Stimulated activated memory B cell treated with anti-CD40 and anti-IgM and Interleukin-4, amounts not matched to agents 10 μg/mL and 1 μg/mL and 100 μg/mL, for 72 hours (primary cell): ENCODE results near the gene CTBP2.
"Not testable (repeated sequence)": the region's sequence is repeated elsewhere in the genome, so short reads cannot be mapped to it uniquely, and the experiment has no call there.

ENCODE experiments used
- ATAC-seq: fragments of 150-1000 bp; cut with Tn5 transposase; 2 replicates; pipeline ENCODE4 v1.10.0; 2021
- H3K27ac Mint-ChIP-seq: one replicate; pipeline ENCODE4 v1.8.0; 2022; ENCODE audit warnings: mild to moderate bottlenecking, mixed read lengths
- H3K27me3 Mint-ChIP-seq: one replicate; pipeline ENCODE4 v1.8.0; 2022; ENCODE audit warnings: mixed read lengths
- H3K36me3 Mint-ChIP-seq: one replicate; pipeline ENCODE4 v1.8.0; 2022; ENCODE audit warnings: mixed read lengths
- H3K4me1 Mint-ChIP-seq: one replicate; pipeline ENCODE4 v1.8.0; 2022; ENCODE audit warnings: mixed read lengths
- H3K4me3 Mint-ChIP-seq: one replicate; pipeline ENCODE4 v1.8.0; 2022; ENCODE audit warnings: mild to moderate bottlenecking, moderate library complexity, mixed read lengths
- H3K9me3 Mint-ChIP-seq: one replicate; pipeline ENCODE4 v1.8.0; 2022; ENCODE audit warnings: mixed read lengths

Gene CTBP2

DNA sequence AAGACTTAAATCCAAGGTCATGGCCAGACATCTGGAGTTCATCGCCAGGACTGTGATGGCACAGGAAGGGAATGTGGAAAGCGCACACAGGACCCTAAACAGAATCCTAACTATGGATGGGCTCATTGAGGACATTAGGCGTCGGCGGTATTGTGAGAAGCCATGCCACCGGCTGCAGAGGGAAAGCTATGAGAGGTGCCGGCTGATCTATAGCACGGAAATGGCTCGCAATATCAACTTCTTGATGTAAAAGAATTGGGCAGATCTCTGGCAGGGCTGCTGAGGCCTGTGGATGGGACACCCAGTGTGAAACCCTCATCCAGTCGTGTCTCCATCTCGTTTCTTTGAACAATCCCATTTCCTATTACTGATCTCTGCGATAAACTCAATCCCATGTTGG lies 6.3 kb upstream of the CTBP2 start:
- Mint-ChIP-seq H3K4me3 (no peak overlapping the region), H3K4me1 (no peaks in the 10 kb centered on the region), H3K9me3 (no peaks in the 10 kb centered on the region), H3K27ac (no peak overlapping the region), H3K27me3 (peaks cover 39% of the 10 kb centered on the region), H3K36me3 (no peaks in the 10 kb centered on the region)
- no peak for ATAC-seq

DNA sequence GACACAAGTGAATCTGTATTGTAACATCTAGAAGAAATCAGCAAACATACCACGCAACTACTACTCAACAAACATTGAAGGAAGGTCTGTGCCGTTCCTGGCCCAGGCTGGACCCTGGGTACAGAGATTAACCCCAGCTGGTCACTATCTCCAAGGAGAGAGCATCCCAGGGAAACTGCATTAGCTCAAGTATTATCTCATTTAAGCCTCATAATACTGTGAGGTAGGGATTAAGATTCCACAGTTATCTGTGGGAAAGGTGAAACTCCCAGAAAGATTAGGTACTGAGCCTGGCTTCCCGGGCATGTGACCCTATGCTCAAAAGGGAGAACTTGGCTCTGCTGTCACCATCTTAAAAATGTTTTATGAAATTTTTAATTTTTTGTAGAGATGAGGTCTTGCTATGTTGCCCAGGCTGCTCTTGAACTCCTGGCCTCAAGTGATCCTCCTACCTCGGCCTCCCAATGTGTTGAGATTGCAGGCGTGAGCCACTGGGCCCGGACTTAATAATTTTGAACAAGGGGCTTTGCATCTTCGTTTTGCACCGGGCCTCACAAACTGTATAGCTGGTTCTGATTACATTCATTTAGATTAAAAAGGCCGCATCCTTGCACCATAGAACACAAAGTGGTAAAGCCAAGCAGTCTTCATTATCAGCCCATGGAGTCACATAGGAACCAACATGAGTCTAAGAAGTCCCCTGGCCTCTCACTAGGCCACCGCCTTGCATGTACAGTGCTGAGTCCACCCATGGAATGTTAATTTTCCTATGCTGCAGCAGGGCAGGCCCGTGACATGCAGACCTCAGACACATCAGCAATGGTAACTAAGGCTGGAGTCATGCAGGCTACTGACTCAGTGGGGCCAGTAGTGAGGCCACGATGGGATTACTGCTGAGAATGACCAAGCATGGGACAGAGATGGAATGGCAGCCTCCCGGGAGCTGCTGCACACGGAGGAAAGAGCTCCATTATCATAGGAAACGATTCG lies 5.5 kb upstream of the CTBP2 start:
- no peak overlapping the region for H3K27ac Mint-ChIP-seq
- H3K4me3 Mint-ChIP-seq = no peak overlapping the region

DNA sequence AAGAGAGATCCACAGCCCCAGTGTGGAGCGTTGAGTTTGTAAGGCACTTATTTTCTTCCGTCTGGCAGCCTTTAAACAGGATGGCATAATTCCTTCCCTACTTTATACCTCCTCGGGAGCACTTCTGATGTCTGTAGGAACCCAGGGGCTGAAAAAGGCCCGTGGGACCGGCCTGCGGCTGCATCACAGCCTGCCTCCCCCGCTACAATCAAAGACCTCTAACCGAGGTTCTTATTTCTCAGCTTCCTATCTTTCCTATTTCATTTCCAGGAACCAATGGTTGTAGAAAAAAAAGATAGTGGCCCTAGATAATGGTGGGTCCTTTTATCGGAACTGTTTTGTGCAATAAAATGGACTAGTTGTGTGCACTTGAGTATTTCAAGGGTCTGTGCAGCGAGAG lies 4.1 kb upstream of the CTBP2 start:
- Mint-ChIP-seq H3K27ac (no peak overlapping the region), H3K27me3 (peaks cover 33% of the 10 kb centered on the region), H3K4me3 (no peak overlapping the region), H3K9me3 (no peaks in the 10 kb centered on the region), H3K4me1 (no peaks in the 10 kb centered on the region), H3K36me3 (no peaks in the 10 kb centered on the region)
- ATAC-seq = no peak

More for the DNA sequence above, 5.5 kb upstream of the CTBP2 start:
- H3K27me3 Mint-ChIP-seq = peaks cover 46% of the 10 kb centered on the region
- no peaks in the 10 kb centered on the region for H3K36me3 Mint-ChIP-seq
- H3K4me1 Mint-ChIP-seq = no peaks in the 10 kb centered on the region
- no peak for ATAC-seq
- H3K9me3 Mint-ChIP-seq = no peaks in the 10 kb centered on the region

DNA sequence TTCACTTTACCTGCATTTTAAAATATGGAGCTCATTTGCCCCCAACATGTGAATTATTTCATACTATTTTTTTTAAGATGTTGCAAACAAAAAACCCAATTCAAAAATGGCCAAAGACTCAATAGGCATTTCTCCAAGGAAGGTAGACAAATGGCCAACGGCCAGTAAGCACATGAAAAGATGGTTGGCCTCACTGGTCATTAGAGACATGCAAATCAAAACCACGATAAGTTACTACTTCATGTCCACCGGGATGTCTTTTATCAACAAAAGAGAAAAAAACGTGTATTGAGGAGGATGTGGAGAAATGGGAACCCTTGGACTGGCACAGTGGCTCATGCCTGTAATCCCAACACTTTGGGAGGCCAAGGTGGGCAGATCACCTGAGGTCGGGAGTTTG lies 3.4 kb upstream of the CTBP2 start:
- no peak for ATAC-seq
- H3K27me3 Mint-ChIP-seq = peaks cover 33% of the 10 kb centered on the region
- no peaks in the 10 kb centered on the region for H3K9me3 Mint-ChIP-seq
- H3K4me1 Mint-ChIP-seq = no peaks in the 10 kb centered on the region
- H3K36me3 Mint-ChIP-seq = no peaks in the 10 kb centered on the region
- no peak overlapping the region for H3K27ac Mint-ChIP-seq
- no peak overlapping the region for H3K4me3 Mint-ChIP-seq

DNA sequence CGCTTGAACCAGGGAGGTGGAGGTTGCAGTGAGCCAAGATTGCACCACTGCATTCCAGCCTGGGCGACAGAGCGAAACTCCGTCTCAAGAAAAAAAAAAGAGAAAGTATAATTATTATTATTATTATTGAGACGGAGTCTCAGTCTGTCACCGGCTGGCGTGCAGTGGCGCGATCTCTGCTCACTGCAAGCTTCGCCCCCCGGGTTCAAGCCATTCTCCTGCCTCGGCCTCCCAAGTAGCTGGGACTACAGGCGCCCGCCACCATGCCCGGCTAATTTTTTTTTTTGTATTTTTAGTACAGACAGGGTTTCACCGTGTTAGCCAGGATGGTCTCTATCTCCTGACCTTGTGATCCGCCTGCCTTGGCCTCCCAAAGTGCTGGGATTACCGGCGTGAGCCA lies 2.9 kb upstream of the CTBP2 start:
- not testable (repeated sequence) for H3K4me3 Mint-ChIP-seq, H3K27ac Mint-ChIP-seq, H3K9me3 Mint-ChIP-seq, H3K4me1 Mint-ChIP-seq, H3K36me3 Mint-ChIP-seq, ATAC-seq
- H3K27me3 Mint-ChIP-seq = peaks cover 38% of the 10 kb centered on the region

DNA sequence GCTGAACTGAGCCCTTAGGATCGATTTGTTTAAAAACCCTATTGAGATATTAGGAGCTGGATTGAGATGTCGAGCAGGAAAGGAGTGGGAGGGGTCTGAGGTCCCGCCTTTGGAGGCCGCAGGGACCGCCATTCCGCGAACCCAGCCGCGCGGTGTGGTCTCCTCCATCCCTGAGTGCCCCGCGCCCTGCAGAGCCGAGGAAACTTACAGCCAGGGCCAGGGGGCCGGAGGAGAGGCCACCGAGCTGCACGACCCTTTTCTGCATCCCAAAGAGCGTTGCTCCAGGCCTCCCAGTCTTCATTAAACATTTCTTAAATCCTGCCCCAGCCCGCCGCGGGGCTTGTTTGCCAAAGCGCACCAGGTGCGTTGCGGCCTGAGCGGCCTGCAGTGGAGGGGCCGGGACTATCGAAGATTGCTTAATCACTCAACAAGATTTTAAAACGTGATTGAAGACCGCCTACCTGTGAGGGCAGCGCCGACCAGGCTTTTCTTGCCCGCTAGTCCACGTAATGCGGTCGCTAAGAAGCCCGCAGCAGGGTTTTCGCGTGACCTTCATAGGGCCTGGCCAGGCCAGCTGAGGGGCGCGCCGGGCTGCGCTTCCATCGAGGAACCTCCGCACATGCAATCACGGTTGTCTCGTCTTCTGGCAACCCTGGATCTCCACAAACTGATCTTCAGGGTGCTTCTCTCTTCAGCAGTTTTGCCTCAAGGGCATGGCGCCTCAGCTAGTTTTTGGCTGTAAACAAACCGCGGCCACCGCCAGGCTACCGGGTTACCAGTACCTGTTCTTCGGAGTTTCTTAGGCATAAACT lies 2.0 kb upstream of the CTBP2 start:
- no peaks in the 10 kb centered on the region for H3K36me3 Mint-ChIP-seq
- H3K9me3 Mint-ChIP-seq = no peaks in the 10 kb centered on the region
- peaks cover 48% of the 10 kb centered on the region for H3K27me3 Mint-ChIP-seq
- no peak for ATAC-seq
- no peak overlapping the region for H3K4me3 Mint-ChIP-seq
- H3K4me1 Mint-ChIP-seq = peaks cover 6% of the 10 kb centered on the region
- H3K27ac Mint-ChIP-seq = no peak overlapping the region

DNA sequence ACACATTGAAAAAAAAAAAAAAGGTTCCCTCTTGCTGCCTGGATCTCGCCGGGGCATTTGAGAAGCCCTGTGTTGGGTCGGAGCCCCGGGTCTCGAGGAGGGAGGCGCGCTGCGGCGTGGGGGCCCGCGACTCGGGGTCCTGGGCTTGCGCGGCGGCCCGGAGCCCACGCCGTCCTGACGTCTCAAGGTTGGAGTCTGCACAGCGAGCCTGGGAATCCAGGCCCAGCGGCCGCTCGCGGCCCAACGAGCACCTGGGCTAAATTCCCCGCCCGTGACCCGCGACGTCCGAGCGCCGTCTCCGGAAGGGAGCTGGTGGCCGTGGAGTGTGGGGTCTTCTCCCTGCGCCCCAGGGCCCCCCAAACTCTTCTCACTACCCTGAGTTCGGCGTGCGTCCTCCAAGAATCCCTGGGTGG lies 1.4 kb upstream of the CTBP2 start:
- Mint-ChIP-seq H3K4me3 (peak overlapping the region; percentile 71), H3K27me3 (peaks cover 54% of the 10 kb centered on the region), H3K27ac (no peak overlapping the region), H3K4me1 (peaks cover 6% of the 10 kb centered on the region), H3K9me3 (no peaks in the 10 kb centered on the region), H3K36me3 (no peaks in the 10 kb centered on the region)
- no peak for ATAC-seq

DNA sequence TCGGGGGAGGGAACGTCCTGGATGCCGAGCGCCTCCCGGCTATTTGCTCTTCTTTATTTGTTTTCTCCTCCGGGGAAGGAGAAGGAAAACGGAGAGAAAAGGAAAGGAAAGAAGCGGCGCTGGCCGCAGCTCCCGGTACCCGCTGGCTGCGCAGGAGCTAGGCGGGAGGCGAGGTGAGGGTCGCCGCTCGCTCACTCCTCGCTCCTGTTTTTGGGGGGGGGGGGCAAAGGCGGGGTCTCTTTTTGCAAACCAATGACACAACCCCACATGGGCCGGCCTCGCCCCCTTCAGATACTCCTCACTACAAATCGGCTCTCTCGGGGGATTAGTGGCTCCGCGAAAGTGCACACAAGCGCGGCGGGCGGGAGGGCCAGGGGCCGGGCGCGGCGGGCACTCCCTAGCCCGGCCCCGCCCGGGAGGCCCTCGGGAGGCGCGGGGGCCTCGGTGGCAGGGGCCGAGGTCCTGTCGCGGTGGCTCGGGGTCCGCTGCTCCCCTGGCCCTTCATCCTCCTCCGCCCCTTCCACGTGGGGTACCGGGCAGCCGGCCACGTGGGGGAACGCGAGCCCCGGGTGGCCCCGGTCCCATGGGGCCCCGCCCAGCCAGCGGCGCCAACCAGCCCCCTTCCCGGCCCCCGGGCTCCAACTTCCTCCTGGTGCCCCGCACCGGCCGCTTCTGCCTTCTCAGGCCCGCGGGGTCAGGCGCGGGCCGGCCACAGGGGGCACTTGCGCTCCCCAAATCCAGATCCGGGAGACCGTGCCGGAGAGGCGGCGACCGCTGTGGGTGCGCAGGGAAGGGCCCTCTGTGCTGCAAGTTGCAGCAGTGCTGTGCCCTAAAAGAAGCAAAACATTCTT lies 718 bp upstream of the CTBP2 start:
- H3K4me3 Mint-ChIP-seq = peak overlapping the region; percentile 71
- peak; percentile 52 for ATAC-seq
- H3K27ac Mint-ChIP-seq = no peak overlapping the region
- H3K36me3 Mint-ChIP-seq = no peaks in the 10 kb centered on the region
- no peaks in the 10 kb centered on the region for H3K9me3 Mint-ChIP-seq
- H3K4me1 Mint-ChIP-seq = peaks cover 6% of the 10 kb centered on the region
- H3K27me3 Mint-ChIP-seq = peaks cover 60% of the 10 kb centered on the region

DNA sequence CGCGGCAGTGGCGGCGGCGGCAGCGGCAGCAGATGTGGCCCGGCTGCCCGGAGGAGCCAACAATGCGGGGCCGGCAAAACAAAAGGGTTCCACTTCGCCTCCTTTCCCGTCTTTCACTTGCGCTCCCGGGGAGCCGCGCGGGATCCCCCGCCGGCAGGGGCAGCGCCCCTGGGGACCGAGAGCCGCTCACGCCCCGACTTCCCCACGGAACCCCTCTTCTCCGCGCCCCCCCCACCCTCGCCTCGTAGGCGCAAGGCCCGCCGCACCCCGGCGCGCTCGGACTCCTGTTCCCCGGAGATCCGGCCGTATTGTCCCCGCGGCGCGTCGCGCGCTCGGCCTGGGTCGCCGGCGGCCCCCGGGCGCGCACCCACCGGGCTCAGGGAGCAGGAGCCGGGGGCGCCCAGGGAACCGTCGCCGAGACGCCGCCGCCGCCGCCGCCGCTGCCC lies 854 bp downstream of the CTBP2 start:
- ATAC-seq = no peak
- Mint-ChIP-seq H3K36me3 (no peaks in the 10 kb centered on the region), H3K4me1 (peaks cover 6% of the 10 kb centered on the region), H3K27me3 (peaks cover 73% of the 10 kb centered on the region), H3K27ac (no peak overlapping the region), H3K4me3 (no peak overlapping the region), H3K9me3 (no peaks in the 10 kb centered on the region)

DNA sequence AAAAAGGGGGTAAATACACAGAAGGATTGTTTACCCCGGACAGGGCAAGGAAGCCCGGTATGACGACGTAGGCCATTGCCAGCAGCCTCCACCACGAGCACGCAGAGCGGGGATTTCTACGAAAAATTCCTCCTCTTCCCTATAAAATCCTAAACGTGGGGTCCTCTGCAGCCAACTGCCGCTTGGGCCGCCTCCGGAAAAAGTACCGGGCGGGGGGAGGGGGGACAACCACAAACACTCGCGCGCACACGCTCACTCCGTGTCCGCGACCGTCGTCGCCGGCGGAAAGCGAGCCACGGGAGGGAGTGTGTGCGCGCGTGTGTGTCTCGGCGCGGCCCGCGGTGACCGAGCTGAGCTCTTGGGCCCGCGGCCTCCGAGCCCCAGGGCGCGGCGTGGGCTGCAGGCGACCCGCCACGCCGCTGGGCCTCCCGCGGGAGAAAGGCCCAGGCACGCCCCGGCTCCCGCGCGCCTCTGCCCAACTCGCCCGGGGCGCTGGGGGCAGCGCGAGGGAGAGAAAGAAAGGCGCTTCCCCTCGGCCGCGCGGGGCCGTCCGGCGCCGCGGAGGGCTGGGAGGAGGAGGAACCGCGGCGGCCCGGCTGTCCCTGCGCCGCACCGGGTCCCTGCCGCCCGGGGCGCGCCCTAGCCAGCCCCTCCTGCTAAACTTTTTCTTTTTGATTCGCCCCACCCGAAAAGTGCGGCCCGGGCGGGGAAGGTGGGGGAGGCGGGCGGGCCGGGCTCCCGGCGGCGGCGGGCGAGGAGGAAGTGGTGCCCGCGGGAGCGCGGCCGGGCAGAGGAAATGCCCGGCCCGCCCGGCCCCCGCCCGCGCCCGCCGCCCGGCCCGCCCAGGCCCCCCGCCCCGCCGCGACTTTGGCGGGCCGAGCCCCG lies 1.5 kb downstream of the CTBP2 start:
- peak; percentile 50 for ATAC-seq
- peaks cover 74% of the 10 kb centered on the region for H3K27me3 Mint-ChIP-seq
- no peaks in the 10 kb centered on the region for H3K9me3 Mint-ChIP-seq
- H3K36me3 Mint-ChIP-seq = no peaks in the 10 kb centered on the region
- peak overlapping the region; percentile 54 for H3K4me3 Mint-ChIP-seq
- H3K27ac Mint-ChIP-seq = no peak overlapping the region
- peaks cover 6% of the 10 kb centered on the region for H3K4me1 Mint-ChIP-seq

DNA sequence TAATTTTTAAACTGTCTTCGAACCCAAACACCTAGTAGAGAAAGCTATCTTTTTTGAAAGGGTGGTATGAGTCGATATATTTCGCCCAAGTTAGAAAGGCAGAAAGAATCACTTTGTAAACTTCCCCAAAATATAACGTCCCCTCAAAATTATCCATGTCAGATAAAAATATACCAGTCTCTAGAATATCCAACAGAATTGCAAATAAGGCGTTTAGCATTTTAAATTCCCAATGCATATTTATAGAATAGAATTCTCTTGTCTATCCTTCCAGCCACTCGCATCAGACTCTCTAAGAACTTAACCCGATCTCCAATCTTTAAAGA lies 2.1 kb downstream of the CTBP2 start:
- Mint-ChIP-seq H3K9me3 (no peaks in the 10 kb centered on the region), H3K27ac (no peak overlapping the region), H3K4me3 (peak overlapping the region; percentile 54), H3K4me1 (peaks cover 6% of the 10 kb centered on the region), H3K27me3 (peaks cover 79% of the 10 kb centered on the region), H3K36me3 (no peaks in the 10 kb centered on the region)
- ATAC-seq = no peak

DNA sequence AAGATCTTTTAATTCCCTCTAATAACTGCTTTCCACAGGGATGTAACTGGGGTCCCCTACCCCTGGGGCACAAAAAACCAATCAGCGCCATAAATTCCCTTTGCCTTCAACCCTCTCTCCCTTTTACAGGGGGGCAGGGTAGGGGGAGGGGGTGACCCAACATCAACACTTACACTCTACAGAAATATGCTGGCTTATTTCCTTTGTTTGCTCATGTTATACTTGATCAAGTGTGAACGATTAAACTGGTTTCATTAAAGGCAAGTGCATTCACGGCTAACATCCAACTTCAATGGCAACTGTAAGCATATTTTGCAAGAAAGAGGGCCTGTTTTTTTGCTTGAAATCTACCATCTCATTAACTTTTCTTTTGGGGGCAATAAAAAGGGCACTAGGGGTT lies 2.9 kb downstream of the CTBP2 start:
- no peak for ATAC-seq
- no peaks in the 10 kb centered on the region for H3K9me3 Mint-ChIP-seq
- peaks cover 6% of the 10 kb centered on the region for H3K4me1 Mint-ChIP-seq
- no peaks in the 10 kb centered on the region for H3K36me3 Mint-ChIP-seq
- no peak overlapping the region for H3K4me3 Mint-ChIP-seq
- H3K27me3 Mint-ChIP-seq = peaks cover 79% of the 10 kb centered on the region
- H3K27ac Mint-ChIP-seq = no peak overlapping the region

DNA sequence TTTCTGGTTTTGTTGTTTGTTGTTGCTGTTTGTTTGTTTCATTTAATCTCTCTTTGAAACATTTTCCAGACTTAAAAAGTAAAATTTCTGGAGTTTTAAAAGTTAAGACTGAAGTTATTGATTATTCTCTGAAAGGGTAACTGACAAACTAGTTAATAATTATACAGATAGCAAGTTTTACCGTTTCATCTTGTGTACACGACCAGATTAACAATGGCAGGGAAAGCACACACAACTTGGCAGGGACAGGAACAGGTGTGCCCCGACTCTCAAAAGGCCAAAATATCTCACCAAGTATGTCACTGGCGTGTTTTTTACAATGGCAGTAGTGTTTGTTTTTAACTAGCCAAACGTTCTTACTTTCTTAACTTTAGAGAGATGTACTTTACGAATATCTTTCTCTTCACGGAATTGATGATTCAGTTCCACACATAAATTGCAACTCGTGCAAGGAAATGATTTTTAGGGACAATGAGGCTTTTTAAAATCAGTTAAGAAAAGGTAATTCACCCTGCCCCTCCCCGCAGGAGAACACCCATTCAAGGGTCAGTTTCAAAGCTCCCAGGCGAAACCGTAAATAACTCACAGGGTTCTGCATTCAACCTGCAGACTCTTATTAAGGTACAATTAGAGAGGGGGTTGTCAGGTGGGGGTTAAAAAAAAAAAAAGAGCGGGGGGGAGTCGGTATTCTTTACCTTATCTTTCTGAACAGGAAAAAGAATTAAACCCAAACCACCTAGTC lies 3.5 kb downstream of the CTBP2 start:
- Mint-ChIP-seq H3K4me3 (no peak overlapping the region), H3K4me1 (peaks cover 6% of the 10 kb centered on the region), H3K36me3 (no peaks in the 10 kb centered on the region), H3K9me3 (no peaks in the 10 kb centered on the region), H3K27me3 (peaks cover 77% of the 10 kb centered on the region), H3K27ac (no peak overlapping the region)
- ATAC-seq = no peak

DNA sequence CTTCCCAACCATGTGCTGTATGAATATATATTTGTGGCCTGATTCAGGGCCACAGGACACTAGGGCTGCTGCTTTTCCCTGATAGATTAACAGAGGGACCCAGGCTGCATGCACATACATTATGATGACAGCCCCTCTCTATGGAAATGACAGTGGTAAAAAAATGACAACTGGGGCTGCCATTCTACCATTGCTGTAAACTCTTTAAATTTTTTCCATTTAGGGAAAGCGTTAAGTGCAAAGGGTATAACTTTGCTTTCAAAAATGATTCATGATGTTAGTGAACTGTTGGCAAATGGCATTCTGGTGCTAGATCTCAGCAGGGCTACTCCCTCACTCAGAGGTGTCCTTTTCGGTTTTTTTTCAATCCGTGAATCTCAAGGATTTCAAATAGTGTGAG lies 4.2 kb downstream of the CTBP2 start:
- Mint-ChIP-seq H3K36me3 (no peaks in the 10 kb centered on the region), H3K9me3 (no peaks in the 10 kb centered on the region), H3K27ac (no peak overlapping the region), H3K27me3 (peaks cover 70% of the 10 kb centered on the region), H3K4me3 (no peak overlapping the region), H3K4me1 (peaks cover 6% of the 10 kb centered on the region)
- no peak for ATAC-seq
